ACC112 (cell line): ENCODE measurements around the gene CALU.

ENCODE experiments used
- H2AFZ ChIP-seq: fragments of 200-600 bp; sonication (generic); one replicate; pipeline ENCODE4 v1.6.0; 2017; ENCODE audit warnings: antibody characterized with exemption, low read length; ENCODE audit not compliant: unreplicated experiment
- H3K27ac ChIP-seq: fragments of 200-600 bp; sonication (generic); 2 replicates; pipeline ENCODE4 v1.5.1; 2014; ENCODE audit warnings: low read depth, mild to moderate bottlenecking, antibody characterized with exemption, low read length, moderate library complexity
- H3K27me3 ChIP-seq: fragments of 200-600 bp; sonication (generic); 2 replicates; pipeline ENCODE4 v1.6.1; 2014; ENCODE audit warnings: mild to moderate bottlenecking, antibody characterized with exemption, low read length, moderate library complexity, mixed read lengths; ENCODE audit not compliant: insufficient read depth
- H3K36me3 ChIP-seq: fragments of 200-600 bp; sonication (generic); 2 replicates; pipeline ENCODE4 v1.6.1; 2016; ENCODE audit warnings: mild to moderate bottlenecking, antibody characterized with exemption, low read length, moderate library complexity, mixed read lengths; ENCODE audit not compliant: insufficient read depth
- H3K4me1 ChIP-seq: fragments of 200-600 bp; sonication (generic); one replicate; pipeline ENCODE4 v1.6.1; 2016; ENCODE audit warnings: low read length, mixed read lengths; ENCODE audit not compliant: insufficient read depth, unreplicated experiment, control insufficient read depth
- H3K4me3 ChIP-seq: fragments of 200-600 bp; sonication (generic); 2 replicates; pipeline ENCODE4 v1.5.1; 2014; ENCODE audit warnings: mild to moderate bottlenecking, low read depth, low read length
- H3K79me2 ChIP-seq: fragments of 200-600 bp; sonication (generic); one replicate; pipeline ENCODE4 v1.6.0; 2016; ENCODE audit warnings: low read length; ENCODE audit not compliant: control insufficient read depth, unreplicated experiment, insufficient read depth

The CALU gene

GRCh38 chr7:128770233-128770632 is 31.1 kb downstream of the CALU start:
- Histone ChIP-seq H3K36me3 (peaks cover 79% of the 10 kb centered on the region), H3K4me1 (no peaks in the 10 kb centered on the region), H3K27me3 (no peaks in the 10 kb centered on the region)

GRCh38 chr7:128773604-128774003 is 34.4 kb downstream of the CALU start:
- H3K36me3 ChIP-seq, result peaks cover 56% of the 10 kb centered on the region

More at GRCh38 chr7:128770233-128770632, 31.1 kb downstream of the CALU start:
- peaks cover 5% of the 10 kb centered on the region for H3K79me2 ChIP-seq
- H3K4me3 ChIP-seq, result no peak overlapping the region
- H2AFZ ChIP-seq, result no peak overlapping the region
- no peak overlapping the region for H3K27ac ChIP-seq

GRCh38 chr7:128774029-128774689 is 35.0 kb downstream of the CALU start:
- peaks cover 6% of the 10 kb centered on the region for H3K4me1 ChIP-seq
- peaks cover 52% of the 10 kb centered on the region for H3K36me3 ChIP-seq
- no peaks in the 10 kb centered on the region for H3K79me2 ChIP-seq
- no peaks in the 10 kb centered on the region for H3K27me3 ChIP-seq
- no peak overlapping the region for H3K4me3 ChIP-seq
- H2AFZ ChIP-seq, result no peak overlapping the region
- no peak overlapping the region for H3K27ac ChIP-seq

More at GRCh38 chr7:128773604-128774003, 34.4 kb downstream of the CALU start:
- Histone ChIP-seq H3K27me3 (no peaks in the 10 kb centered on the region), H3K79me2 (no peaks in the 10 kb centered on the region), H3K4me1 (peaks cover 6% of the 10 kb centered on the region), H2AFZ (no peak overlapping the region), H3K4me3 (no peak overlapping the region), H3K27ac (no peak overlapping the region)

GRCh38 chr7:128774921-128775320 is 35.8 kb downstream of the CALU start:
- H3K27me3 ChIP-seq, result no peaks in the 10 kb centered on the region
- H3K4me3 ChIP-seq, result no peak overlapping the region
- H3K79me2 ChIP-seq, result no peaks in the 10 kb centered on the region
- no peak overlapping the region for H2AFZ ChIP-seq
- no peak overlapping the region for H3K27ac ChIP-seq
- H3K4me1 ChIP-seq, result peaks cover 6% of the 10 kb centered on the region
- peaks cover 44% of the 10 kb centered on the region for H3K36me3 ChIP-seq

DNA sequence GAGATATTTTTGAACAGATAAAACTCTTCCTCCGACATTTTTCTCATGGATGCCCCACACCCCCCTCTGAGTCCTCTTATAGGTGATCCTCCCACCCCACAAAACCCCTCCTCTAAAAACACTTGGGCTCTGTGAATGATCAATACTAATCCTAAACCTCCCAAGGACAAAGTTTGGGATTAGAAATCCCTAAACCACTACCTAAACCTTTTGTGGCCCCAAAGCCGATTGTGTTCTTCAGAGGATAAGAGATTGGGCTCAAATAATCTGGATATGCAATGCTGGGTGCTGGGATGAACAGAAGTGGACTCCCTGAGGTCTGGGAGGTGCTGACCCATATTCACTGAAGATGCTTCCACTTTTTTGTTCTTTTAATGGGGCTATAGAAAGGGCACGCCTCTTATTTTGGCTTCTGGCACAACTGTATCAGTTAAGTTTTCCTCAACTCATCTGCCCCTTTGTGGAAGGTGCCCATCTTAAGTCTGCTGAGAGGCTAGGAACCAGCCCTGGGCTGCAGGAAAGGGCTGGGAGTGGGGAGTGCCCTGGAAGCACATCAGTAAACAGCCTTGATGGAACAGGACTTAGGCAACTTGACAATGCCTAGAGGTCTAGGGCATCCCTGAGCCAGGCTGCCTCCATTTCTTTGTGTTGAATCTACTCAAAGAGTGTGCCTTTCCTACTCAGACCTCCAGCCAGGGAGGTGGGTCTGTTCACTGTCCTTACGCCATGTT is 36.8 kb downstream of the CALU start, which contains the start of gene OPN1SW:
Gene OPN1SW, minus strand, starts transcription at position 51 of the 731 bp plus-strand sequence. Its CDS starts 13 bp downstream, at position 38.
- Histone ChIP-seq H3K79me2 (no peaks in the 10 kb centered on the region), H3K36me3 (peaks cover 35% of the 10 kb centered on the region), H3K4me3 (no peak within 1 kb of the TSS), H3K27me3 (no peaks in the 10 kb centered on the region), H3K4me1 (peaks cover 6% of the 10 kb centered on the region), H3K27ac (no peak within 1 kb of the TSS), H2AFZ (no peak within 1 kb of the TSS)

DNA sequence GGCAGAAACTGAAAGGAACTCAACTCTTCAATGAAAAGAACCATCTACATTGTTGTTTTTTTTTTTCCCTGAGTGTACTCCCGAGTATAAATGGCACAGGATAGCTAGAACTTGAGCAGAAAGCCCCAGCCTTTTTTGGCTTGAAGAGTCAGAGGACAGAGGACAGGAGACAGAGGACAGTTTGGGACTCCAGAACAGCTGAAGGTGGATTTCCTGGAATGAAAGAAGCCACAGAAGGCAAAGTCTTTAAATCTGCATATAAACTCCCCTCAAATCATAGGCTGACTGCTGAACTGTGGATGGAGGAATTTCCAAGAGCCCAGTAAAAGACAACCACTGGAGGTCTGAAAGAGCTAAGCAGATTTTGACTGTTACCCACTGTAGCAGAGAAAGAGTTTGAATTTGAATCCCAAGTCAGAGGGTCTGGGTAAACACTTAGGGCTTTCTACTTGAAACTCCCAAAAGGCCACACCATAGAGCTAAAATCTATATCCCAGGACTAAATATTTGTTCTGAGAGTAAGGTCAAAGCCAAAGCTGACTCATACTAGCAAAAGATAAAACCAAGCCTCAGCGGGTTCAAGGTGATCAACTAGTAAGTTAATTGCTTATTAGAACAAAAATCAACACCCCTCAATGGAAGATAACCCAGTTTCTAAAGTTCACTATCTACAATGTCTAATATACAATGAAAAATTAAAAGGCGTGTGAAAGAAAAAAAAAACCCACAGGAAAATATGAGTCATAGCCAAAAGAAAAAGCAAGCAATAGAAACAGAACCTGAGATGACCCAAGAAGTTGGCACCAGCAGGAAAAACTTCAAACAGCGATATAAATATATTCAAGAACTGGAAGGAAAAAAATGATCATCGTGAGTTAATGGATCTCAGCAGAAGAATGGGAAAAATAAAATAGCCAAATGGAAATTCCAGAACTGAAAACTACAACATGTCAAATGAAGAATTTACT is 38.3 kb downstream of the CALU start:
- Histone ChIP-seq H3K27ac (peak overlapping the region; percentile 55), H3K36me3 (peaks cover 19% of the 10 kb centered on the region), H3K4me1 (peaks cover 6% of the 10 kb centered on the region), H2AFZ (no peak overlapping the region), H3K79me2 (no peaks in the 10 kb centered on the region), H3K27me3 (no peaks in the 10 kb centered on the region), H3K4me3 (no peak overlapping the region)

DNA sequence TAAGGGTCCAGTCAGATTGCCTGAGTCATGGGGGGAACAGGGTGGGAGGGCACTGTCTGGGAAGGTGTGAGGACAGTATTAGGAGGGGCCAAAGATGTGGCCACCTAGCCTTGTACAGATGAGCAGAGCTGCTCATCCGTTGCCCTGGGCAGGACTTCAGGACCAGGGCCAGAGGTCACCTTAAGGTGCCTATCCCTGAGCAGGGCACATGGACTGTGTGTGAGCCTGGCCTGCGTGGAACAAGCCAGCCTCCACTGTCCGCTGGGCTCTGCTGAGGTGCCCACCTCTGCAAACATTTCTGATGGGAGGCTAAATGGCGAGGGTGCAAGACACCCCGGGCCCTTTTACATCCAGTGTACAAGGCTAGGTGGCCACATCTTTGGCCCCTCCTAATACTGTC is 39.8 kb downstream of the CALU start:
- Histone ChIP-seq H2AFZ (no peak overlapping the region), H3K4me3 (no peak overlapping the region), H3K79me2 (no peaks in the 10 kb centered on the region), H3K27ac (no peak overlapping the region), H3K36me3 (peaks cover 9% of the 10 kb centered on the region), H3K4me1 (peaks cover 6% of the 10 kb centered on the region), H3K27me3 (no peaks in the 10 kb centered on the region)

DNA sequence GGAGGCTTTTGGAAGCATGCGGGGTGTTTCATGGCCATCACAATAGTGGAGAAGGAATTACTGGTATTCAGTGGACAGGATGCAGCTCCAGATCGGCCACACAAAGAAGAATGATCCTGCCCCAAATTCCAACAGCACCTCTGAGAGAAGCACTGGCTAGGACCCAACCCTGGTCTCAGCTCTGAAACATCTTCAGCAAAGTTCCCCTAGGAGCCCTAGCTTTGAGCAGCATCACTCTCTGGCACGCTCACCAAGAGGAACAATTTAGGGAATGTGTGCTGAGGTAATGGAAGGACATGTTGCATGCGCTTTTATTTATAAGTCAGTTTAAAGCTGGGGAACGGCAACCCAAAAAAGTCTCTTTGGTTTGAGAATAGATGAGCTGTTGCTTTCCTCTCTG is 42.0 kb downstream of the CALU start:
- H3K4me3 ChIP-seq, result no peak overlapping the region
- H3K27ac ChIP-seq, result no peak overlapping the region
- H3K79me2 ChIP-seq, result no peaks in the 10 kb centered on the region
- H3K4me1 ChIP-seq, result peaks cover 6% of the 10 kb centered on the region
- H3K36me3 ChIP-seq, result no peaks in the 10 kb centered on the region
- H2AFZ ChIP-seq, result no peak overlapping the region
- H3K27me3 ChIP-seq, result no peaks in the 10 kb centered on the region

DNA sequence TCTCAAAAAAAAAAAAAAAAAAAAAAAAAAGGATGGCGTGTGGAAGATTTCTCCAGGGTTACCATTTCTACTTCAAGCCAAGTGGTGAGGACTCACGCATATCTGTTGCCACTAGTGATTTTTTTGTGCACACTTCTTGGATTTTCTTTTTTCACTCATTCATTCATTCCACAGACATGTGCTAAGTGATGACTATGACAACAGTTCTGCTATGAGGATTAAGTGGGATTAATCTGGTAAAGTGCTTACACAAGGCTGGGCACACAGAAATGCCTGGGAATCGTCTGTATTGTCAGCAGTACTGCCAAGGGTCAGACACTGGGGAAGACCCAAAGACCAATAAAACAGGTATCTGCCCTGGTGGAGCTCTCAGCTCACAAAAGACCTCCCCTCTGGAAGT is 42.7 kb downstream of the CALU start:
- no peaks in the 10 kb centered on the region for H3K79me2 ChIP-seq
- H2AFZ ChIP-seq, result no peak overlapping the region
- no peak overlapping the region for H3K27ac ChIP-seq
- no peak overlapping the region for H3K4me3 ChIP-seq
- H3K27me3 ChIP-seq, result no peaks in the 10 kb centered on the region
- H3K4me1 ChIP-seq, result peaks cover 6% of the 10 kb centered on the region
- H3K36me3 ChIP-seq, result no peaks in the 10 kb centered on the region

DNA sequence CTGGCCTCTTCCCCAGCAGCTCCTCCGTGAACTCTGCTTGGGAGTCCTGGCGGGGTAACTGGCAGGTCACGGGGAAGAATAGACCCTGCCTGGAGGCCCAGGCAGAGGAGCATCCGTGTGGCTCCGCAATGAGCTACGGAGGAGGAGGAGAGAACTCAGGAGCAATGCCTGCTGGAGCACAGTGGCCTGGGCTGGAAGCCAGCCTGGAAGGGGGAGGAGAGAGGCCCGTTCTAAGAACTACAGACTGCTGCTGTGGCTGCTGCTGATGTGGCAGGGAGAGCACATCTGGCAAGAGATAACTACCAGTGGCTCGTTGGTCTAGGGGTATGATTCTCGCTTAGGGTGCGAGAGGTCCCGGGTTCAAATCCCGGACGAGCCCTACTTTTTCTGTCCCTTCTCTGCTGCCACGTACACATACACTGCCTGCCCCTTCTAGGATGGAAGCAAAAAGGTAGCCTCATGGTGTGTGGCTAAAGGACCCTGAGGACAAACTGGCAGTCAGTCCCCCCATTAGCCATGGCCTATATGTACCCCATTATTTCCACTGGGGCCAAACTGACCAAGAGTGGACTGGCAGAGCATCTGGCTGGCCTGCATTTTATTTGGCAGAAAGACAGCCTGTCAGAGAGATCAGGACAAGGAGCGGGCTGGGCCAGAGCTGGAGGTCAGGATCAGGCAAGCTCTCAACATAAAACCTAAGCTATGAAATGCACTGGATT is 44.1 kb downstream of the CALU start:
- Histone ChIP-seq H3K79me2 (no peaks in the 10 kb centered on the region), H3K36me3 (no peaks in the 10 kb centered on the region), H2AFZ (no peak overlapping the region), H3K27me3 (0 out of 2 replicates have a peak, but pooled peaks cover 4% of the 10 kb centered on the region), H3K27ac (no peak overlapping the region), H3K4me3 (no peak overlapping the region), H3K4me1 (no peaks in the 10 kb centered on the region)
